HEK293 (cell line): ENCODE data around the gene LRRC30.

Experiments used
- CTCF ChIA-PET: fragments of 350-600 bp; formaldehyde crosslinking; extraction: SDS; loops from one replicate; lab custom pipeline; 2021; ENCODE audit warnings: antibody characterized with exemption; lab: Yijun Ruan, JAX
- POLR2A ChIA-PET: fragments of 300-600 bp; formaldehyde crosslinking; extraction: SDS; loops from one replicate; lab custom pipeline; 2020; ENCODE audit warnings: antibody characterized with exemption, inconsistent platforms; lab: Yijun Ruan, JAX
- H3K27ac ChIP-seq: fragments of 200-500 bp; sonication (Bioruptor generic); 2 replicates; pipeline ENCODE4 v1.5.1; 2014; ENCODE audit warnings: low read depth, low read length, control low read depth, inconsistent platforms; ENCODE audit errors: extremely low read depth
- H3K36me3 ChIP-seq, 2 experiments: fragments of 200-500 bp in 1 of 2; sonication (Bioruptor generic) in 1 of 2; 1 replicate in 1 of 2; 2 replicates in 1 of 2; pipeline ENCODE4 v1.5.1; 2014 to 2017; ENCODE audit warnings: inconsistent platforms in 2 of 2, low read length in 2 of 2; ENCODE audit not compliant: control insufficient read depth in 2 of 2, insufficient read depth in 1 of 2
- H3K4me1 ChIP-seq: fragments of 200-500 bp; sonication (Bioruptor generic); 2 replicates; pipeline ENCODE4 v1.5.1; 2014; ENCODE audit warnings: mild to moderate bottlenecking, low read length, inconsistent platforms; ENCODE audit not compliant: control insufficient read depth, insufficient read depth
- H3K4me3 ChIP-seq: 2 replicates; pipeline ENCODE4 v1.5.1; 2011; ENCODE audit warnings: low read depth, mild to moderate bottlenecking, control low read depth, low read length, moderate library complexity
- H3K9me3 ChIP-seq: fragments of 200-500 bp; sonication (Bioruptor generic); 2 replicates; pipeline ENCODE4 v1.5.1; 2014; ENCODE audit warnings: low read depth, low read length, inconsistent platforms; ENCODE audit not compliant: control insufficient read depth, insufficient read depth
- GLI2 ChIP-seq: fragments of 450-650 bp; formaldehyde crosslinking; IDR thresholded peaks from 2 replicates; pipeline ENCODE4; 2017; ENCODE audit warnings: missing biosample characterization, missing genetic modification characterization, low read depth, borderline replicate concordance
- KLF16 ChIP-seq: fragments of 450-650 bp; formaldehyde crosslinking; IDR thresholded peaks from 2 replicates; pipeline ENCODE4 v1.5.1; 2017; ENCODE audit warnings: missing biosample characterization, missing genetic modification characterization
- ZFP41 ChIP-seq: fragments of 450-650 bp; formaldehyde crosslinking; IDR thresholded peaks from 2 replicates; pipeline ENCODE4 v1.5.1; 2016; ENCODE audit warnings: missing biosample characterization, missing genetic modification characterization, borderline replicate concordance
- ZIC2 ChIP-seq: fragments of 450-650 bp; formaldehyde crosslinking; IDR thresholded peaks from 2 replicates; pipeline ENCODE4 v1.5.1; 2016; ENCODE audit warnings: missing biosample characterization, missing genetic modification characterization
- ZNF146 ChIP-seq: fragments of 450-650 bp; formaldehyde crosslinking; IDR thresholded peaks from 2 replicates; pipeline ENCODE4 v1.5.1; 2016; ENCODE audit warnings: missing biosample characterization, missing genetic modification characterization
- ZNF155 ChIP-seq: fragments of 450-650 bp; formaldehyde crosslinking; IDR thresholded peaks from 2 replicates; pipeline ENCODE4 v1.5.1; 2016; ENCODE audit warnings: missing biosample characterization, missing genetic modification characterization
- ZNF19 ChIP-seq: fragments of 450-650 bp; formaldehyde crosslinking; IDR thresholded peaks from 2 replicates; pipeline ENCODE4; 2016; ENCODE audit warnings: missing biosample characterization, missing genetic modification characterization, low read depth
- ZNF211 ChIP-seq: fragments of 450-650 bp; formaldehyde crosslinking; IDR thresholded peaks from 2 replicates; pipeline ENCODE4 v1.5.1; 2016; ENCODE audit warnings: low read depth, missing biosample characterization, missing genetic modification characterization
- ZNF23 ChIP-seq: fragments of 450-650 bp; formaldehyde crosslinking; IDR thresholded peaks from 2 replicates; pipeline ENCODE4 v1.5.1; 2016; ENCODE audit warnings: missing biosample characterization, missing genetic modification characterization, borderline replicate concordance
- ZNF302 ChIP-seq: fragments of 450-650 bp; formaldehyde crosslinking; IDR thresholded peaks from 2 replicates; pipeline ENCODE4 v1.5.1; 2016; ENCODE audit warnings: missing biosample characterization, missing genetic modification characterization, low read depth
- ZNF366 ChIP-seq: fragments of 450-650 bp; formaldehyde crosslinking; conservative IDR thresholded peaks from 2 replicates; pipeline ENCODE4 v1.5.1; 2016; ENCODE audit warnings: missing biosample characterization, missing genetic modification characterization
- ZNF37A ChIP-seq: fragments of 450-650 bp; IDR thresholded peaks from 2 replicates; pipeline ENCODE4 v1.5.1; 2018; ENCODE audit warnings: missing biosample characterization, missing genetic modification characterization
- ZNF510 ChIP-seq: fragments of 450-650 bp; formaldehyde crosslinking; IDR thresholded peaks from 2 replicates; pipeline ENCODE4 v1.5.1; 2018; ENCODE audit warnings: mild to moderate bottlenecking, missing genetic modification characterization, missing biosample characterization; ENCODE audit not compliant: insufficient replicate concordance
- ZNF544 ChIP-seq: fragments of 450-650 bp; formaldehyde crosslinking; IDR thresholded peaks from 2 replicates; pipeline ENCODE4 v1.5.0; 2017; ENCODE audit warnings: missing biosample characterization, missing genetic modification characterization
- ZNF76 ChIP-seq: fragments of 450-650 bp; formaldehyde crosslinking; IDR thresholded peaks from 2 replicates; pipeline ENCODE4; 2016; ENCODE audit warnings: low read depth, missing biosample characterization, missing genetic modification characterization, borderline replicate concordance
- ZNF768 ChIP-seq: fragments of 450-650 bp; formaldehyde crosslinking; IDR thresholded peaks from 2 replicates; pipeline ENCODE4 v1.5.1; 2018; ENCODE audit warnings: missing biosample characterization, mild to moderate bottlenecking, missing genetic modification characterization
- ZNF791 ChIP-seq: fragments of 450-650 bp; formaldehyde crosslinking; IDR thresholded peaks from 2 replicates; pipeline ENCODE4 v1.5.1; 2016; ENCODE audit warnings: missing biosample characterization, missing genetic modification characterization
- TF ChIP-seq, protein P1 (sequence below): fragments of 450-650 bp; formaldehyde crosslinking; IDR thresholded peaks from 2 replicates; pipeline ENCODE4 v1.5.1; 2016; ENCODE audit warnings: missing biosample characterization, missing genetic modification characterization
- TF ChIP-seq, protein P2 (sequence below): sonication (generic); formaldehyde crosslinking; IDR thresholded peaks from 2 replicates; pipeline ENCODE4 v1.8.1; 2022; ENCODE audit warnings: mild to moderate bottlenecking, moderate library complexity, missing genetic modification reagents
- TF ChIP-seq, protein P3 (sequence below): fragments of 450-650 bp; formaldehyde crosslinking; IDR thresholded peaks from 2 replicates; pipeline ENCODE4 v1.5.1; 2016; ENCODE audit warnings: missing biosample characterization, missing genetic modification characterization
- TF ChIP-seq, protein P4 (sequence below): fragments of 450-650 bp; formaldehyde crosslinking; optimal IDR thresholded peaks from 2 replicates; pipeline ENCODE3; 2016; ENCODE audit warnings: missing biosample characterization, mild to moderate bottlenecking, missing genetic modification characterization
- TF ChIP-seq, protein P5 (sequence below): fragments of 450-650 bp; formaldehyde crosslinking; conservative IDR thresholded peaks from 2 replicates; pipeline ENCODE4 v1.5.1; 2016; ENCODE audit warnings: low read depth, missing biosample characterization, missing genetic modification characterization
- TF ChIP-seq, protein P6 (sequence below): fragments of 450-650 bp; formaldehyde crosslinking; IDR thresholded peaks from 2 replicates; pipeline ENCODE4 v1.5.1; 2017; ENCODE audit warnings: missing biosample characterization, mild to moderate bottlenecking, missing genetic modification characterization, moderate library complexity
- TF ChIP-seq, protein P7 (sequence below): fragments of 450-650 bp; formaldehyde crosslinking; IDR thresholded peaks from 2 replicates; pipeline ENCODE4 v1.5.1; 2016; ENCODE audit warnings: missing biosample characterization, missing genetic modification characterization

LRRC30 gene

DNA sequence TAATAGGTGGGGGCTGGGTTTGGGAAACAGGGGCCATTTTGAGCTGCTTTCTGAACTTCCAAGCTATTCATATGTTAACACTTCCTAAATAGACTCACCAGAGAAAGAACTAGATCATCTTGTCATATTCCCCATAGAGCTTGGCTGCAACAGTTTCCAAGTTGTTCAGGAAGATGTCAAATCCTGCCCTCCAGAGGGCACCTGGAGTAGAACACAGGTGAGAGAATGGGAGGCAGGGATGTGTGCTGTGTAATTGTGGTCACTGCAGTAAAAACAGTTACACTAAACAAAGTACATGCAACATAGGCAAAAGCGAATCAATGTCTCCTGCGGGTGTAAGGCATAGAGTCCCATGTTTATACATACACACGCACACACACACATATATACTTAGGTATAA, 34.5 kb upstream of the LRRC30 start:
- POLR2A ChIA-PET, result no interaction called here
- Histone ChIP-seq H3K9me3 (no peaks in the 10 kb centered on the region), H3K36me3 (no peaks in the 10 kb centered on the region), H3K4me1 (no peaks in the 10 kb centered on the region), H3K4me3 (no peak overlapping the region)
- TF ChIP-seq, protein P1, sequence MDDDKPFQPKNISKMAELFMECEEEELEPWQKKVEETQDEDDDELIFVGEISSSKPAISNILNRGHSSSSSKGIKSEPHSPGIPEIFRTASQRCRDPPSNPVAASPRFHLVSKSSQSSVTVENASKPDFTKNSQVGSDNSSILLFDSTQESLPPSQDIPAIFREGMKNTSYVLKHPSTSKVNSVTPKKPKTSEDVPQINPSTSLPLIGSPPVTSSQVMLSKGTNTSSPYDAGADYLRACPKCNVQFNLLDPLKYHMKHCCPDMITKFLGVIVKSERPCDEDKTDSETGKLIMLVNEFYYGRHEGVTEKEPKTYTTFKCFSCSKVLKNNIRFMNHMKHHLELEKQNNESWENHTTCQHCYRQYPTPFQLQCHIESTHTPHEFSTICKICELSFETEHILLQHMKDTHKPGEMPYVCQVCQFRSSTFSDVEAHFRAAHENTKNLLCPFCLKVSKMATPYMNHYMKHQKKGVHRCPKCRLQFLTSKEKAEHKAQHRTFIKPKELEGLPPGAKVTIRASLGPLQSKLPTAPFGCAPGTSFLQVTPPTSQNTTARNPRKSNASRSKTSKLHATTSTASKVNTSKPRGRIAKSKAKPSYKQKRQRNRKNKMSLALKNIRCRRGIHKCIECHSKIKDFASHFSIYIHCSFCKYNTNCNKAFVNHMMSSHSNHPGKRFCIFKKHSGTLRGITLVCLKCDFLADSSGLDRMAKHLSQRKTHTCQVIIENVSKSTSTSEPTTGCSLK, result no peak
- TF ChIP-seq ZNF768 (tag by site-specific recombination) (no peak), ZNF37A (no peak), KLF16 (tag by site-specific recombination) (no peak), ZNF19 (no peak), ZFP41 (tag by site-specific recombination) (no peak), ZNF510 (tag by site-specific recombination) (no peak), ZNF366 (tag by site-specific recombination) (no peak), ZIC2 (no peak), ZNF23 (tag by site-specific recombination) (no peak), ZNF211 (no peak), ZNF791 (tag by site-specific recombination) (no peak), ZNF155 (tag by site-specific recombination) (no peak), ZNF302 (tag by site-specific recombination) (no peak), ZNF76 (no peak), GLI2 (tag by site-specific recombination) (no peak), ZNF544 (tag by site-specific recombination) (no peak)
- TF ChIP-seq, protein P2, sequence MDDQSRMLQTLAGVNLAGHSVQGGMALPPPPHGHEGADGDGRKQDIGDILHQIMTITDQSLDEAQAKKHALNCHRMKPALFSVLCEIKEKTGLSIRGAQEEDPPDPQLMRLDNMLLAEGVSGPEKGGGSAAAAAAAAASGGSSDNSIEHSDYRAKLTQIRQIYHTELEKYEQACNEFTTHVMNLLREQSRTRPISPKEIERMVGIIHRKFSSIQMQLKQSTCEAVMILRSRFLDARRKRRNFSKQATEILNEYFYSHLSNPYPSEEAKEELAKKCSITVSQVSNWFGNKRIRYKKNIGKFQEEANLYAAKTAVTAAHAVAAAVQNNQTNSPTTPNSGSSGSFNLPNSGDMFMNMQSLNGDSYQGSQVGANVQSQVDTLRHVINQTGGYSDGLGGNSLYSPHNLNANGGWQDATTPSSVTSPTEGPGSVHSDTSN (CRISPR knock-in tag), result no peak
- TF ChIP-seq, protein P3, sequence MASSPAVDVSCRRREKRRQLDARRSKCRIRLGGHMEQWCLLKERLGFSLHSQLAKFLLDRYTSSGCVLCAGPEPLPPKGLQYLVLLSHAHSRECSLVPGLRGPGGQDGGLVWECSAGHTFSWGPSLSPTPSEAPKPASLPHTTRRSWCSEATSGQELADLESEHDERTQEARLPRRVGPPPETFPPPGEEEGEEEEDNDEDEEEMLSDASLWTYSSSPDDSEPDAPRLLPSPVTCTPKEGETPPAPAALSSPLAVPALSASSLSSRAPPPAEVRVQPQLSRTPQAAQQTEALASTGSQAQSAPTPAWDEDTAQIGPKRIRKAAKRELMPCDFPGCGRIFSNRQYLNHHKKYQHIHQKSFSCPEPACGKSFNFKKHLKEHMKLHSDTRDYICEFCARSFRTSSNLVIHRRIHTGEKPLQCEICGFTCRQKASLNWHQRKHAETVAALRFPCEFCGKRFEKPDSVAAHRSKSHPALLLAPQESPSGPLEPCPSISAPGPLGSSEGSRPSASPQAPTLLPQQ (tag by site-specific recombination), result no peak
- TF ChIP-seq, protein P4, sequence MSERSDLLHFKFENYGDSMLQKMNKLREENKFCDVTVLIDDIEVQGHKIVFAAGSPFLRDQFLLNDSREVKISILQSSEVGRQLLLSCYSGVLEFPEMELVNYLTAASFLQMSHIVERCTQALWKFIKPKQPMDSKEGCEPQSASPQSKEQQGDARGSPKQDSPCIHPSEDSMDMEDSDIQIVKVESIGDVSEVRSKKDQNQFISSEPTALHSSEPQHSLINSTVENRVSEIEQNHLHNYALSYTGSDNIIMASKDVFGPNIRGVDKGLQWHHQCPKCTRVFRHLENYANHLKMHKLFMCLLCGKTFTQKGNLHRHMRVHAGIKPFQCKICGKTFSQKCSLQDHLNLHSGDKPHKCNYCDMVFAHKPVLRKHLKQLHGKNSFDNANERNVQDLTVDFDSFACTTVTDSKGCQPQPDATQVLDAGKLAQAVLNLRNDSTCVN (tag by site-specific recombination), result no peak
- TF ChIP-seq, all 188 proteins: peak for 0
- no peak overlapping the region for H3K27ac ChIP-seq
- CTCF ChIA-PET, result no interaction called here

DNA sequence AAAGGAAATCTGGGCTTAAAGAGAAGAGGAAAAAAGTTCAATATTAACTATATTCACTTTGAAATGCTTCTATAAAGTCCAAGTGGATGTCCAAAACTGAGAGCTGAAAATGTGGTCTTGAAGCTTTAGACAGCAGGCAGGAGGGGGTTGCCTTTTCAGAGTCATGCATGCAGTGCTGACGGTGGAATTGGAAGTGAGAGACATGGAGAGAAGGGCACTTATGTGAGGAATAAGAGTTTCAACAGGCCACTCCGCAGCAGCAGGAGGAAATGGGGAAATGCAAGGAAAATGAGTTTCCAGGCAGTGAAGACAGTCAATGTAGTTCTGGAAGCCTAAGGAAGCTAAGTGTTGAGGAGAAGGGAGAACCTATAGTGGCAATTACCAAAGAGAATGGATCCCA, 33.0 kb upstream of the LRRC30 start:
- Histone ChIP-seq H3K27ac (no peak overlapping the region), H3K4me1 (no peaks in the 10 kb centered on the region), H3K9me3 (no peaks in the 10 kb centered on the region), H3K36me3 (no peaks in the 10 kb centered on the region), H3K4me3 (no peak overlapping the region)
- CTCF ChIA-PET, result interaction anchor here (0.7 kb wide), 2 partner anchors 70 to 74 kb away, joined by 3 to 4 read pairs; no protein-coding TSS in a partner anchor
- POLR2A ChIA-PET, result no interaction called here
- TF ChIP-seq ZNF510 (tag by site-specific recombination), result no peak
- TF ChIP-seq, protein P5, sequence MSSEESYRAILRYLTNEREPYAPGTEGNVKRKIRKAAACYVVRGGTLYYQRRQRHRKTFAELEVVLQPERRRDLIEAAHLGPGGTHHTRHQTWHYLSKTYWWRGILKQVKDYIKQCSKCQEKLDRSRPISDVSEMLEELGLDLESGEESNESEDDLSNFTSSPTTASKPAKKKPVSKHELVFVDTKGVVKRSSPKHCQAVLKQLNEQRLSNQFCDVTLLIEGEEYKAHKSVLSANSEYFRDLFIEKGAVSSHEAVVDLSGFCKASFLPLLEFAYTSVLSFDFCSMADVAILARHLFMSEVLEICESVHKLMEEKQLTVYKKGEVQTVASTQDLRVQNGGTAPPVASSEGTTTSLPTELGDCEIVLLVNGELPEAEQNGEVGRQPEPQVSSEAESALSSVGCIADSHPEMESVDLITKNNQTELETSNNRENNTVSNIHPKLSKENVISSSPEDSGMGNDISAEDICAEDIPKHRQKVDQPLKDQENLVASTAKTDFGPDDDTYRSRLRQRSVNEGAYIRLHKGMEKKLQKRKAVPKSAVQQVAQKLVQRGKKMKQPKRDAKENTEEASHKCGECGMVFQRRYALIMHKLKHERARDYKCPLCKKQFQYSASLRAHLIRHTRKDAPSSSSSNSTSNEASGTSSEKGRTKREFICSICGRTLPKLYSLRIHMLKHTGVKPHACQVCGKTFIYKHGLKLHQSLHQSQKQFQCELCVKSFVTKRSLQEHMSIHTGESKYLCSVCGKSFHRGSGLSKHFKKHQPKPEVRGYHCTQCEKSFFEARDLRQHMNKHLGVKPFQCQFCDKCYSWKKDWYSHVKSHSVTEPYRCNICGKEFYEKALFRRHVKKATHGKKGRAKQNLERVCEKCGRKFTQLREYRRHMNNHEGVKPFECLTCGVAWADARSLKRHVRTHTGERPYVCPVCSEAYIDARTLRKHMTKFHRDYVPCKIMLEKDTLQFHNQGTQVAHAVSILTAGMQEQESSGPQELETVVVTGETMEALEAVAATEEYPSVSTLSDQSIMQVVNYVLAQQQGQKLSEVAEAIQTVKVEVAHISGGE (tag by site-specific recombination), result no peak
- no peak for TF ChIP-seq ZNF791 (tag by site-specific recombination)
- TF ChIP-seq, protein P6, sequence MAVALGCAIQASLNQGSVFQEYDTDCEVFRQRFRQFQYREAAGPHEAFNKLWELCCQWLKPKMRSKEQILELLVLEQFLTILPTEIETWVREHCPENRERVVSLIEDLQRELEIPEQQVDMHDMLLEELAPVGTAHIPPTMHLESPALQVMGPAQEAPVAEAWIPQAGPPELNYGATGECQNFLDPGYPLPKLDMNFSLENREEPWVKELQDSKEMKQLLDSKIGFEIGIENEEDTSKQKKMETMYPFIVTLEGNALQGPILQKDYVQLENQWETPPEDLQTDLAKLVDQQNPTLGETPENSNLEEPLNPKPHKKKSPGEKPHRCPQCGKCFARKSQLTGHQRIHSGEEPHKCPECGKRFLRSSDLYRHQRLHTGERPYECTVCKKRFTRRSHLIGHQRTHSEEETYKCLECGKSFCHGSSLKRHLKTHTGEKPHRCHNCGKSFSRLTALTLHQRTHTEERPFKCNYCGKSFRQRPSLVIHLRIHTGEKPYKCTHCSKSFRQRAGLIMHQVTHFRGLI (tag by site-specific recombination), result no peak
- no peak for TF ChIP-seq ZNF146 (tag by site-specific recombination)
- TF ChIP-seq, protein P7, sequence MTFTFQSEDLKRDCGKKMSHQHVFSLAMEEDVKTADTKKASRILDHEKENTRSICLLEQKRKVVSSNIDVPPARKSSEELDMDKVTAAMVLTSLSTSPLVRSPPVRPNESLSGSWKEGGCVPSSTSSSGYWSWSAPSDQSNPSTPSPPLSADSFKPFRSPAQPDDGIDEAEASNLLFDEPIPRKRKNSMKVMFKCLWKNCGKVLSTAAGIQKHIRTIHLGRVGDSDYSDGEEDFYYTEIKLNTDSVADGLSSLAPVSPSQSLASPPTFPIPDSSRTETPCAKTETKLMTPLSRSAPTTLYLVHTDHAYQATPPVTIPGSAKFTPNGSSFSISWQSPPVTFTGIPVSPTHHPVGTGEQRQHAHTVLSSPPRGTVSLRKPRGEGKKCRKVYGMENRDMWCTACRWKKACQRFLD (tag by site-specific recombination), result no peak
